Ishikawa (cell line): ENCODE measurements around the gene ALKBH3.

Experiments
- CEBPB ChIP-seq: IDR thresholded peaks from 2 replicates; pipeline ENCODE4 v1.6.1; 2012
- CREB1 ChIP-seq: IDR thresholded peaks from 2 replicates; pipeline ENCODE4 v1.6.1; 2012; ENCODE audit warnings: low read depth
- EP300 ChIP-seq: IDR thresholded peaks from 2 replicates; pipeline ENCODE4 v1.6.1; 2012; ENCODE audit warnings: borderline replicate concordance
- REST ChIP-seq: IDR thresholded peaks from 2 replicates; pipeline ENCODE4 v1.6.1; 2012; ENCODE audit warnings: low read depth, mild to moderate bottlenecking

GRCh38 chr11:43899094-43899493, 18.5 kb downstream of the ALKBH3 start:
- no peak for TF ChIP-seq EP300
- TF ChIP-seq REST = no peak
- TF ChIP-seq CREB1 = no peak
- TF ChIP-seq CEBPB = no peak
